ENCODE data around the gene EFCAB11.

Gene EFCAB11

DNA sequence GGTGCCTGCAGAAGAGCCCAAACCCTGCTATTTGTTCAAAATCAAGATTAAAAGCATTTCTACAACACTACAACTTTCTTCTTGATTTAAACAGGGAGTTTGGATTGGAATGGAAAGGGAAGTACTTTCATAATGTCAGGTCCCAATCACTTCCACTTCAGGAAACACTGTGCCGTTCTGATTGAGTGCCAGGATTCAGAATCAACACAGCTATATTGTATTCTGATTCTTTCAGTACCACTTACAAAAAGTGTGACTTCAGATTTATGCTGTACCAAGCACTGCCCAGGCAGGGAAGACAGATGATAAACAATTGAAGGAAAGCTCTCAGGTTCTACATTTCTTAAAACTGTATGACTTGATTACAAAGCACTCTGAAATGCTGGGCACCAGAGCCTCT lies 4.4 kb upstream of the EFCAB11 start:
- Histone ChIP-seq H3K27ac (no peak overlapping the region), H3K4me3 (no peak overlapping the region)

DNA sequence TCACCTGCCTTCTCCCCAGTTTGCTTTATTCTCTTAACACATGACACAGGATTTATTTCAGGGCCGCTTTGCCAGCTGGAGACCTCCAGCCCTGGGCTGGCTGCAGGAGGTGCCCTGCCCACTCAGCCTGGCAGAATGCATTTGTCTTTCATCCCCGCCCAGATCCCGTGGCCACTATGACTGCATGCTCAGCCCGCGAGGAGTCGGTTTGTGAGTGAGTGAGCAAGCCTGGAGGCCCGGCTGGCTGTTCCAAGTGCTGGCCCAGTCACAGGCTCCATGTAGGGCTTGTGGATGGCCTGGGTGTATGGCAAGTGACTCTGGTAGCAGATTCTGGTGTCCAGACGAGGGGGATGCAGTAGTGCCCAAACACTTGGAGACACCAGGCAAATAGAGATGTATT lies 3.3 kb upstream of the EFCAB11 start:
- Histone ChIP-seq H3K4me3 (no peak overlapping the region), H3K27ac (no peak overlapping the region)

- Histone ChIP-seq H3K4me3 (no peak overlapping the region), H3K27ac (peak overlapping the region in 1 of 21 experiments; percentile 87)
These were observed 2.8 kb upstream of the EFCAB11 start for GRCh38 chr14:89957376-89957775.

DNA sequence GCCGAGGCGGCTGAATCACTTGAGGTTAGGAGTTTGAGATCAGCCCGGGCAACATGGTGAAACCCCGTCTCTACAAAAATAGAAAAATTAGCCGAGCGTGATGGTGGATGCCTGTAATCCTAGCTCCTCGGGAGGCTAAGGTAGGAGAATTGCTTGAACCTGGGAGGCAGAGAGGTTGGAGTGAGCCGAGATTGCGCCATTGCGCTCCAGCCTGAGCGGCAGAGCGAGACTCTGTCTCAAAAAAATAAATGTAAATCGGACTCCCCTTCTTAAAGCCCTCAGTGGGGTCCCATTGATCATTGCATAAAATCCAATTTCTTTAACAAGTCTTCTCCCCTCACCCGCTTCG lies 2.1 kb upstream of the EFCAB11 start:
- H3K27ac ChIP-seq: peak overlapping the region in 20 of 21 experiments; percentile 81 to 98 (median 93)

GRCh38 chr14:89955745-89956660 lies 1.5 kb upstream of the EFCAB11 start, which contains the start of gene TDP1:
TDP1 (plus strand) TSS chr14:89955927; CDS start chr14:89963115, 7,188 bp downstream.
- H3K27ac ChIP-seq: peak within 1 kb of the TSS; percentile 79 to 98 (median 93)
- peak within 1 kb of the TSS; percentile 73 to 95 (median 88) for H3K4me3 ChIP-seq

More for the DNA sequence above, 2.1 kb upstream of the EFCAB11 start:
- H3K4me3 ChIP-seq: peak overlapping the region; percentile 73 to 95 (median 88)

DNA sequence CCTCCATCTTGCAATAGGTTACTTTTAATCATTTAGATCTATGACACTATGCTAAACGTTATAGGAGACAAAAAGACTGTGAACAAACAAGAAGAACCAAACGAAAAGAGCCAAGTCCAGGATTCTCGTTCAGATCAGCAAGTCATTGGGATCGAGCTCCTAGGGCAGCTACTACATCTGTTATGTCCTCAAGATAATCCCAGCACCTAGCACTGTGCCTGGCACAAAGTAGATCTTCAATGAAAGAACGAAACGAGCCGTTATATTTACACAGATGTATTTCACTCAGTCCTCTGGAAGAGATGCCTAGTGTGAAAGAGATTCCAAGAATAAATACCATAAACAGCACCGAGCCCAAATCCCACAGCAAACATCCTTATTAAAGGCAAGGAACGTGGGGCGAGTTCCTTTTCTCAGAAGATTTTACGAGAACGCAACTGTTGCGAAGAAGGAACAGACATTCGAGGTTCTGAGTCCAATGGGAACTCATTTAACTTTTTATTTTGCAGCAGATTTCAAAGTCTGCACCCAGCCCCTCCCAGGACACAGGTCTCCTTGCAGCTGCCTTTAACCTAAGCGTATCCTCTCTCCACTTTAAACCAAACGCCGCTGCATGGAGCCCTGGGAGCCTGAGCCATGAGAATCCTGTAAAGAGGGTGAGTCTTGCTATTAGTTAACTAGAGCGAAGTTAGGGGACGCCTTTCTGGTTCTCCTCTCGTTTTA lies 653 bp upstream of the EFCAB11 start:
- H3K27ac ChIP-seq: peak overlapping the region in 20 of 21 experiments; percentile 19 to 98 (median 93)
- peak overlapping the region; percentile 73 to 95 (median 88) for H3K4me3 ChIP-seq

DNA sequence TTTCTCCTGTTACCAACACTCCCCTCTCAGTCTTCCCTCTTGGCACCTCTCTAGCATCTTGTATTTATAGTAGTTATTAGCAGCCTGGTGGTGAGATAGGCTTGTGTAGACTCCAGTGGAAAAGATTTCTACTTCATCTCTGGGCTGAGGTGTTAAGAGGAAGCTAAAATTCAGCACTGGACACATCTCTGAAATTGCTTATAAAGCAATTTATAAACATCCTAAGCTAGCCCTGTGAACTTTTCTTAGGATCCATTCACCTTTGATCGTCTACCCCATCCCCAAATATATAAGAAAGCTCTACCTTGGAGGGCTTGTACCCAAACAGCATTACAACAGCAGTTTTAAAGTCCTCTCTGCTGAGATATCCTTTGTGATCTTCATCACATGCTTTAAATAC lies 928 bp downstream of the EFCAB11 start:
- no peak overlapping the region for H3K27ac ChIP-seq
- peak overlapping the region in 1 of 7 experiments; percentile 84 for H3K4me3 ChIP-seq

DNA sequence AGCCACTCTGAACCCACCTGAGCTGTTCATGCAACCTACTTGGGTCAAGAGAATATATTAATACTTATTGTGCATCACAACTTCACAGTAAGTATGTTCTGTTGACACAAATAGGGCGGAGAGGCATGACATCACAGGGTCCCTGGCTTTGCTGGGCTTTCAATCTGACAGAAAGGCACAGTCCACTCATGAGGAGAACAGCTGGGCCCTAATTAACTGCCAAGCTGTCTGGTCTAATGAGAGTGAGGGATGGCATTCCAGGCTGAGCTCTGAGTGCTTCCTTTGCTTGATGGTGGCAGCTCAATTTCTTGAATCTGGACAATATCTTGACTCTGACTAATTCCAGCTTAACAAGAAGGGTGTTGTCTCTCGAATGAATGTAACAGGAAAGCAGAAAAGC lies 2.0 kb downstream of the EFCAB11 start:
- no peak overlapping the region for H3K4me3 ChIP-seq

GRCh38 chr14:89947344-89947743 lies 7.2 kb downstream of the EFCAB11 start:
- H3K27ac ChIP-seq: no peak overlapping the region

More for the DNA sequence above, 2.0 kb downstream of the EFCAB11 start:
- no peak overlapping the region for H3K27ac ChIP-seq

DNA sequence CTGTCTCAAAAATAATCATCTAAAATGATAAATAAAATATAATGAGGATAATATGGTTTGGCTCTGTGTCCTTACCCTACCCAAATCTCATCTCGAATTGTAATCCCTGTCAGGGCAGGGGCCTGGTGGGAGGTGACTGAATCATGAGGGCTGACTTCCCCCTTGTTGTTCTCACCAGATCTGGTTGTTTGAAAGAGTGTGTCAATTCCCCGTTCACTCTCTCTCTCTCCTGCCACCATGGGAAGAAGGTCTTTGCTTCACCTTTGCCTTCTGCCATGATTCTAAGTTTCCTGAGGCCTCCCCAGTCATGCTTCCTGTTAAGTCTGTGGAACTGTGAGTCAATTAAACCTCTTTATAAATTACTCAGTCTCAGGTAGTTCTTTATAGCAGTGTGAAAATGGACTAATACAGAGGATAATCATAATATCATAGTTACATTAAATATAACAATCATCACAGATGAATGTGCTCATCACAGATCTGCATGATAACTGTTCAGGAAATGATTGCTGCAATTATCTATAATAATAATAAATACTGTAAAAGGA lies 12.6 kb downstream of the EFCAB11 start:
- H3K27ac ChIP-seq: no peak overlapping the region
- no peak overlapping the region for H3K4me3 ChIP-seq

More at GRCh38 chr14:89947344-89947743, 7.2 kb downstream of the EFCAB11 start:
- H3K4me3 ChIP-seq: no peak overlapping the region

DNA sequence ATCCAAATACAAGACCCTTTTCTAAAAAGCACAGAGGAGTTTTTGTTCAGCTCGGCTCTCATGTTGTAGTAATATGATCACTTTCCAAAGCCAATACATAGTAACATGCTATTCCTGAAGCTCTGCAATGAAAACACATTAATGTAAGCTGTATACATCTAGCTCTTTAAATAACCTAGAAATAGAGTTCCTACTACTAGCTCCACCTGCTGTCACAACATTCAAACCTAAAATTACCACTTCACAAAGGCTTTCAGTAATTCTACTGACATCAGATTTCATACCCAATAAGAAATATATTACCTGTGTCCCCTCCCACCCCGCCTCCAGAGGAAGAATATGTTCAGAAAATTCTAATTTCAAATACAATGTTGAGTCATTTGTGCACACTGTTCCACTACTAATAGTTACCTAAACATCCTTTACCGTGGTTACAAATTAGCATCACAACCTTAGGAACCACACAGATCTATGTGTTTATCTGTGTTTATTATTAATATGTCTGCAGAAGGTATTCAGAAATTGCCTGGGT lies 17.8 kb downstream of the EFCAB11 start:
- H3K27ac ChIP-seq: no peak overlapping the region
- H3K4me3 ChIP-seq: no peak overlapping the region

- H3K4me3 ChIP-seq: no peak overlapping the region
- no peak overlapping the region for H3K27ac ChIP-seq
These were observed 21.5 kb downstream of the EFCAB11 start for GRCh38 chr14:89933002-89933401.

- H3K4me3 ChIP-seq: no peak overlapping the region
- no peak overlapping the region for H3K27ac ChIP-seq
These were observed 27.2 kb downstream of the EFCAB11 start for GRCh38 chr14:89927186-89927865.

DNA sequence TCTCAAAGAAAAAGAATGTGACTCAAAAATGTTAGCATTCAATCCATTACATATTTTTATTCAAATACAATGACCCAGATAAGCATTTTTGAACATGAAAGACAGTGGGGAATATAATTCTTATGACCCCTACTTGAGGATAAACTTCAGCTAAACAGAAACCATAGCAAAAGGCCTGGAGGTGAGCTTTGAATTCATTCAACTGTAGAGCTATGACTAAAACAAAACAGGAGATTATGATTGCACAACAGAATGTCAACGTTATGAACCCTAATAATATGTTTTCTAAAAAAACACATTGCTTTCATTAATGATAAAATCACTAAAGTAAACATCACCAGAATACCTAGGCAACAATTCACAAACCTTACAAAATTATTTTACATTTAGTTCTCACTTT lies 27.8 kb downstream of the EFCAB11 start:
- Histone ChIP-seq H3K4me3 (no peak overlapping the region), H3K27ac (no peak overlapping the region)

DNA sequence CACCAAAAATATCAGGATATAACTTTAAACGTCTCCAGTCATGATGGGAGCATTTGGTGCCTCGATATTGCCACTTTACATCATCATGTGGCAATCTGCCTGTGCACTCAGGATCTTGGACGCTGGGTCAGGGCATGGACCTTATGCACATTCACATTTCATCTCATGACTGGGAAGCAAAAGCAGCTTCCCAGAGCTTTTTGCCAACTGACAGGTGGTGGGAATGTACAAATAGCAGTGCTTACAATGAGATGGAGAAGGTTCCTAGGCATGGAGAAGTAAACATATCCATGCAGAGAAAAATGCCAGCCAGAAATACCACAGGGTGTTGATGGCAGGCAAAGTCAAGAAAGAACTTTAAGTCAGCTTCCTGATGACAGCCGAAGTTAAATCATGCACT lies 30.3 kb downstream of the EFCAB11 start:
- H3K27ac ChIP-seq: no peak overlapping the region

GRCh38 chr14:89922031-89922907 lies 32.3 kb downstream of the EFCAB11 start:
- H3K27ac ChIP-seq: no peak overlapping the region
- H3K4me3 ChIP-seq: no peak overlapping the region

More for the DNA sequence above, 30.3 kb downstream of the EFCAB11 start:
- H3K4me3 ChIP-seq: no peak overlapping the region

GRCh38 chr14:89921346-89921745 lies 33.2 kb downstream of the EFCAB11 start:
- H3K4me3 ChIP-seq: no peak overlapping the region
- H3K27ac ChIP-seq: no peak overlapping the region

GRCh38 chr14:89920056-89920455 lies 34.5 kb downstream of the EFCAB11 start:
- Histone ChIP-seq H3K27ac (no peak overlapping the region), H3K4me3 (no peak overlapping the region)

- Histone ChIP-seq H3K4me3 (no peak overlapping the region), H3K27ac (no peak overlapping the region)
These were observed 35.8 kb downstream of the EFCAB11 start for GRCh38 chr14:89918721-89919120.

Data from skin epidermis (tissue), 12 donors.